CD4-positive, alpha-beta T cell treated with Interferon alpha-2 for 1 hour (primary cell): ENCODE data around the gene VTI1A.

Experiments
- DNase-seq, 2 donors: peaks; one replicate each; pipeline ENCODE4 v3.0.0-alpha.2; 2020 to 2022

The VTI1A gene

GRCh38 chr10:112817981-112818777, 371.2 kb downstream of the VTI1A start:
- no peak for DNase-seq

- DNase-seq, result no peak
These were observed 372.2 kb downstream of the VTI1A start for GRCh38 chr10:112819231-112819630.

- DNase-seq, result no peak
These were observed 373.3 kb downstream of the VTI1A start for GRCh38 chr10:112820320-112820719.

- no peak for DNase-seq
These were observed 374.0 kb downstream of the VTI1A start for GRCh38 chr10:112821038-112821437.

- DNase-seq, result no peak
These were observed 374.6 kb downstream of the VTI1A start for GRCh38 chr10:112821663-112822062.

GRCh38 chr10:112823007-112823406, 376.0 kb downstream of the VTI1A start:
- no peak for DNase-seq

- DNase-seq, result no peak
These were observed 376.6 kb downstream of the VTI1A start for GRCh38 chr10:112823604-112824003.

- DNase-seq, result no peak
These were observed 379.1 kb downstream of the VTI1A start for GRCh38 chr10:112826018-112826697.

- DNase-seq, result no peak
These were observed 380.1 kb downstream of the VTI1A start for GRCh38 chr10:112827086-112827485.

GRCh38 chr10:112827951-112828350, 380.9 kb downstream of the VTI1A start:
- DNase-seq, result no peak

GRCh38 chr10:112831859-112832258, 384.8 kb downstream of the VTI1A start:
- DNase-seq, result no peak

- no peak for DNase-seq
These were observed 385.4 kb downstream of the VTI1A start for GRCh38 chr10:112832361-112832878.

GRCh38 chr10:112832959-112833358, 385.9 kb downstream of the VTI1A start:
- no peak for DNase-seq

- DNase-seq, result no peak
These were observed 387.8 kb downstream of the VTI1A start for GRCh38 chr10:112834751-112835181.

- DNase-seq, result no peak
These were observed 388.3 kb downstream of the VTI1A start for GRCh38 chr10:112835217-112835715.

- DNase-seq, result no peak
These were observed 389.0 kb downstream of the VTI1A start for GRCh38 chr10:112835944-112836451.

GRCh38 chr10:112838784-112839481, 391.9 kb downstream of the VTI1A start:
- no peak for DNase-seq

- no peak for DNase-seq
These were observed 393.1 kb downstream of the VTI1A start for GRCh38 chr10:112839928-112840654.

GRCh38 chr10:112841549-112841948, 394.5 kb downstream of the VTI1A start:
- DNase-seq, result no peak

GRCh38 chr10:112842832-112843360, 395.9 kb downstream of the VTI1A start:
- DNase-seq, result no peak

- no peak for DNase-seq
These were observed 396.6 kb downstream of the VTI1A start for GRCh38 chr10:112843623-112844022.
